Immature natural killer cell (primary cell): ENCODE data around the gene ADAMTS19. TPM values are rescaled to one million over a fixed set of nuclear protein-coding genes. Genes with fewer than 3 reads are reported as not detected.

Source experiments
- DNase-seq, 3 donors: peaks; one replicate each; pipeline ENCODE4 v3.0.0; 2022; ENCODE audit warnings: mixed read lengths in 1 of 3
- H3K27ac Mint-ChIP-seq, 6 donors: one replicate each; pipeline ENCODE4 v1.8.0; 2020; ENCODE audit warnings: mixed read lengths in 6 of 6, mild to moderate bottlenecking in 5 of 6, inconsistent platforms in 4 of 6, moderate library complexity in 3 of 6
- H3K27me3 Mint-ChIP-seq, 3 donors: one replicate each; pipeline ENCODE4 v1.8.0; 2020 to 2021; ENCODE audit warnings: low read depth in 3 of 3, mild to moderate bottlenecking in 3 of 3, mixed read lengths in 3 of 3, moderate library complexity in 3 of 3, inconsistent platforms in 1 of 3
- H3K36me3 Mint-ChIP-seq, 3 donors: one replicate each; pipeline ENCODE4 v1.8.0; 2020; ENCODE audit warnings: mixed read lengths in 3 of 3, inconsistent platforms in 2 of 3, mild to moderate bottlenecking in 2 of 3
- H3K4me1 Mint-ChIP-seq, 2 donors: one replicate each; pipeline ENCODE4 v1.8.0; 2020; ENCODE audit warnings: inconsistent platforms in 2 of 2, mild to moderate bottlenecking in 2 of 2, mixed read lengths in 2 of 2, moderate library complexity in 1 of 2
- H3K4me3 Mint-ChIP-seq, 5 donors: one replicate each; pipeline ENCODE4 v1.8.0; 2020; ENCODE audit warnings: mild to moderate bottlenecking in 5 of 5, mixed read lengths in 5 of 5, inconsistent platforms in 3 of 5, moderate library complexity in 3 of 5
- H3K9me3 Mint-ChIP-seq, 6 donors: one replicate each; pipeline ENCODE4 v1.8.0; 2020; ENCODE audit warnings: mild to moderate bottlenecking in 6 of 6, mixed read lengths in 6 of 6, inconsistent platforms in 4 of 6, moderate library complexity in 3 of 6
- polyA plus RNA-seq, 3 donors: library from polyadenylated mRNA; unstranded; fragments of 300-500 nt; fragmentation: Illumina TruSeq; gene quantifications; one replicate each; pipeline ENCODE4 v1.2.3, GENCODE V29; 2021

The ADAMTS19 gene
- polyA plus RNA-seq, 3 donors from 2014 or later: not detected

DNA sequence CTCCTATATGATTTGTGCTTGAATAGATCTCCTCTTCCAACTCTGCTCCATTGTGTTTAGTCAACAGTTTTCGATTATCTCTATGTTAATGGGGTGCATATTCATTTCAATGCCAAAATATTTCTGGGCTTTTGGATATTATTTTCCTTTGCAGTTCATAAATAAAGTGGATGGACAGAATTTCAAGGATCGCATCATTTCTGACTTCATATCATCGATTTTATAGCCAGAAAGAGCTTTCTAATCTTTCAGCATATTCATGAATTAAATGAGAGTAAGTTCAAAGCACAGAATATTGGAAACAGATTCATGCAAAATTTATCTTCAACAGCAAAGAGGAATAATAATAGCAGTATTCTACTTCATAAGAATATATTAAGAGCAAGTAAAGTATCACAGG lies 227.8 kb downstream of the ADAMTS19 start:
- Mint-ChIP-seq H3K4me3 (no peak overlapping the region), H3K4me1 (no peaks in the 10 kb centered on the region), H3K9me3 (peaks cover 0 to 3% (median 0%) of the 10 kb centered on the region in 6 donors), H3K36me3 (no peaks in the 10 kb centered on the region), H3K27me3 (no peaks in the 10 kb centered on the region), H3K27ac (no peak overlapping the region)
- no peak for DNase-seq

DNA sequence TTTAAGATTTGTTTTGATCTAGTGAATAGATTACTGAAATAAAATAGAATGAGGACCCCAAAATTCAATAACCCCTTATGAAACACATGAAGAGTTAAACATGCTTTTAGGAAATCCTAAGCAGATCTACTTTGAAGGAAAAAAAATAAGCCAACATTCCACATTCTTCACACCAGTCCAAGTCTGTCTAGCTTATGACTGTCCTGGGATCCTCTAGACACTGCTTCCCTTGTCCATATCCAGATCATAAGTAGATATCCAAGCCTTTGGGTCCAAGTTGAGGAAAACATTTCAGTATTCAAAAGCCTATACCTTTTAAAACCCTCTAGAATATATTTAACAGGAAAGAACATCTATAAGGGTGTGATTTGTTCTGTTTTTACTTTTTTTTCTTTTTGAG lies 228.9 kb downstream of the ADAMTS19 start:
- no peak overlapping the region for H3K4me3 Mint-ChIP-seq
- H3K4me1 Mint-ChIP-seq: no peaks in the 10 kb centered on the region
- no peak overlapping the region for H3K27ac Mint-ChIP-seq
- no peaks in the 10 kb centered on the region for H3K36me3 Mint-ChIP-seq
- no peaks in the 10 kb centered on the region for H3K27me3 Mint-ChIP-seq
- peaks cover 0 to 2% (median 0%) of the 10 kb centered on the region in 6 donors for H3K9me3 Mint-ChIP-seq
- DNase-seq: no peak

DNA sequence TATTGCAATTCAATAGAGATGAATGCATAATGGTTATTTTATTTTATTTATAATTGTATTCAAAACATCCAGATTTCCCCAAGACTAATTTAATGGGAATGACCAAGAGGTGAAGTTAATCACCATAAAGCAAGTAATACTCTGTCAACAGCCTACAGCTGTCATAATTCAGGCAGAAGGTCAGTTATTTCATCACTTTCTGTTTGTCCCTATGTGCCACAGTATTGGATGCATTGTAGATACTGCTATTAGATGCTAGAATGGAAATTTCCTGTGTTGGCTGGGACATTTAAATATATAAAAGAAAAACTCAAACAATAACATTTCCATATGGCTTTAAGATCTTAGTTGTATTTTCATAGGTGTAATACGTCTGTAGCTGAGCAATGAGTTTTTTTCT lies 231.1 kb downstream of the ADAMTS19 start:
- no peak for DNase-seq
- Mint-ChIP-seq H3K9me3 (peaks cover 0 to 13% (median 2%) of the 10 kb centered on the region in 6 donors), H3K27ac (no peak overlapping the region), H3K27me3 (no peaks in the 10 kb centered on the region), H3K4me1 (no peaks in the 10 kb centered on the region), H3K36me3 (no peaks in the 10 kb centered on the region), H3K4me3 (no peak overlapping the region)

DNA sequence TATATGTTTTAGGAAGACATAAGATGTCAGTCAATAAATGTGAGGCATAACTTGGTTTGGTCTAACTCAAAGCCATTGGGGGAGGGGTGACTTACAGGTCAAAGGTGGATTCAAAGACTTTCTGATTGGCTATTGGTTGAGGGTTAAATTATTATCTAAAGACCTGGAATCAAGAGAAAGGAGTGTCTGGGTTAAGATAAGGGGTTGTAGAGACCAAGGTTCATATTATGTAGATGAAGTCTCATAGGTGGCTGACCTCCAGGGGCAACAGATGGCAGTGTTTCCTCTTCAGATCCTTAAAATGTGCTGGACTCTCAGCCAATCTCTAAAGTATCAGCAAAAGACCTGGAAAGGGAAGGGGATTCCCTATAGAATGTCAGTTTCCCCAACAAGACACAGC lies 236.5 kb downstream of the ADAMTS19 start:
- Mint-ChIP-seq H3K4me3 (no peak overlapping the region), H3K27ac (no peak overlapping the region), H3K9me3 (peaks cover 0 to 16% (median 5%) of the 10 kb centered on the region in 6 donors), H3K36me3 (no peaks in the 10 kb centered on the region), H3K4me1 (no peaks in the 10 kb centered on the region), H3K27me3 (peaks cover 0 to 2% (median 0%) of the 10 kb centered on the region in 3 donors)
- no peak for DNase-seq

DNA sequence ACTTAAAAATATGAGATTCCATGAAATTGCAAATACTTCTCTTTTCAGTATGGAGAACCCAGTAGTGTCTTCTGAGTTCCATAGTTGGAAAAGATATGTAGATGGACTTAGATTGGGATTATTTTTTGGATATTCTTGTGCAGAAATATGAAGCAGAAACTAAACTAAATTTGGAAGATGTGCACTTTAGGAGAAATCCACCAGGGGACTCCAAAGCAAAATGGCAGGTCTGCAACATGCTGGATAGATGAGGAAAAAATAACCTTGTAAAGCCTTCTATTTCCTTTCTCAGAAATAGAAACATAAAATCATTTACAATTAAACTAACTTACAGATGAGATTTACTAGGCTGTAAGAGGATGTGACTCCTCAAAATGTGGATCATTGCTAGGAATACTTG lies 238.6 kb downstream of the ADAMTS19 start:
- no peaks in the 10 kb centered on the region for H3K36me3 Mint-ChIP-seq
- no peak overlapping the region for H3K27ac Mint-ChIP-seq
- peaks cover 0 to 2% (median 0%) of the 10 kb centered on the region in 3 donors for H3K27me3 Mint-ChIP-seq

DNA sequence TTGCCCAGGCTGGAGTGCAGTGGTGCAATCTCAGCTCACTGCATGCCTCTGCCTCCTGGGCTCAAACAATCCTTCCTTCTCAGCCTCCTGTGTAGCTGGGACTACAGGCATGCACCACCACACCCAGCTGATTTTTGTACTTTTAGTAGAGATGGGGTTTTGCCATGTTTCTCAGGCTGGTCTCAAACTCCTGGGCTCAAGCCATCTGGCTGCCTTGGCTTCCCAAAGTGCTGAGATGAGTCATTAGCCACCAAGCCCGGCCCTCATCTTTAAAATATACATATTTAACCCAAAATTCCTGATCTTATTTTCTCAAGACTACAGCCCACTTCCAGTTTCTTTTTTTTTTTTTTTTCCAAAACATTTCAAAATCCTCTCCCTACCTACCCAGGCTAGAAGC lies 256.1 kb downstream of the ADAMTS19 start:
- no peaks in the 10 kb centered on the region for H3K27me3 Mint-ChIP-seq
- no peak overlapping the region for H3K27ac Mint-ChIP-seq
- no peak overlapping the region for H3K4me3 Mint-ChIP-seq
- no peak for DNase-seq
- H3K9me3 Mint-ChIP-seq: peaks cover 0 to 10% (median 4%) of the 10 kb centered on the region in 6 donors
- no peaks in the 10 kb centered on the region for H3K36me3 Mint-ChIP-seq
- no peaks in the 10 kb centered on the region for H3K4me1 Mint-ChIP-seq

More for the DNA sequence above, 238.6 kb downstream of the ADAMTS19 start:
- DNase-seq: no peak
- Mint-ChIP-seq H3K4me1 (no peaks in the 10 kb centered on the region), H3K4me3 (no peak overlapping the region), H3K9me3 (peaks cover 0 to 16% (median 4%) of the 10 kb centered on the region in 6 donors)

DNA sequence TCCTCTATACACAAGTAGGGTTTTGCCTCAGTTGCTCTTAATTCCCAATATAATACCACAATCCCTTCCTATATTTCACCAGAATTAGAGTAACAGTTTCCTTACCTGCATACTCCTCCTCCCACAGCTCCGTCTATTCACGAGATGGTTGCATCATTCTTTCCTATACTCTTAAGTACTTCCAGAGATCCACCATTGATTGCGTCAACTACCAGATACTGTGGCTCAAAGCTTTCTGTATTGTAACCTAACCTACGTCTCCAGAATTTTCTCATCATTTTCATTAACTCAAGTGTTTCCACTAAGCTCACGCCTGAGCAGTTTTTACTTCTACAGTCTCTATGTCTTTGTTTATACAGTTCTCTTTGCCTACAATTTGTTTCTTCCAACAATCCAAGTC lies 256.6 kb downstream of the ADAMTS19 start:
- no peak for DNase-seq
- H3K36me3 Mint-ChIP-seq: no peaks in the 10 kb centered on the region
- no peak overlapping the region for H3K4me3 Mint-ChIP-seq
- peaks cover 0 to 10% (median 5%) of the 10 kb centered on the region in 6 donors for H3K9me3 Mint-ChIP-seq
- no peaks in the 10 kb centered on the region for H3K27me3 Mint-ChIP-seq
- H3K27ac Mint-ChIP-seq: no peak overlapping the region
- no peaks in the 10 kb centered on the region for H3K4me1 Mint-ChIP-seq

DNA sequence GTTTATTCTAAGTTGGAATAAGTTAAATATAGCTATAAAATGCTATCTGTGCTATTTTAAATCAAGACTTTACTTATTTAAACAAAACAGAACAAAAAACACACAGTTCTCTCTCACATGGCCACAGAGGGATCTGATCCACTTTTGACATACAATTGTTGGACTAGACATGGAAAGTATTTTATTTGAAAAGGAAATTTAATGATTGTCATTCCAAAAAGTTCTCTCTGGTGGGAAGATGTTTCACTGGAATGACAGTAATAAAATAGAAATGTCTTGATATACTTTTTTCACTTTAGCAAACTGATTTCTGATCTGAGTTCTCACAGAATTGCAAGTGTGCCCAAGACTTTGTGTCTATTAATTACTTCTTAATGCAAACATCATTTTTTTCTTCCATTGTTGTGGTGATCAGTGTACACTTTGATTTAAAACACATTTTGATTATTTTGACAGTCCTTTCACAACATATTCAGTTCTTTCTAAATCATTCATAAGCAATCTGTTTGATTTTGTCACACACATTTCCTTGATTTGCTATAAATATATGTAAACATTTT lies 257.7 kb downstream of the ADAMTS19 start:
- no peaks in the 10 kb centered on the region for H3K4me1 Mint-ChIP-seq
- no peaks in the 10 kb centered on the region for H3K27me3 Mint-ChIP-seq
- no peak overlapping the region for H3K4me3 Mint-ChIP-seq
- no peak overlapping the region for H3K27ac Mint-ChIP-seq
- H3K9me3 Mint-ChIP-seq: peaks cover 0 to 10% (median 6%) of the 10 kb centered on the region in 6 donors
- DNase-seq: no peak
- H3K36me3 Mint-ChIP-seq: no peaks in the 10 kb centered on the region

DNA sequence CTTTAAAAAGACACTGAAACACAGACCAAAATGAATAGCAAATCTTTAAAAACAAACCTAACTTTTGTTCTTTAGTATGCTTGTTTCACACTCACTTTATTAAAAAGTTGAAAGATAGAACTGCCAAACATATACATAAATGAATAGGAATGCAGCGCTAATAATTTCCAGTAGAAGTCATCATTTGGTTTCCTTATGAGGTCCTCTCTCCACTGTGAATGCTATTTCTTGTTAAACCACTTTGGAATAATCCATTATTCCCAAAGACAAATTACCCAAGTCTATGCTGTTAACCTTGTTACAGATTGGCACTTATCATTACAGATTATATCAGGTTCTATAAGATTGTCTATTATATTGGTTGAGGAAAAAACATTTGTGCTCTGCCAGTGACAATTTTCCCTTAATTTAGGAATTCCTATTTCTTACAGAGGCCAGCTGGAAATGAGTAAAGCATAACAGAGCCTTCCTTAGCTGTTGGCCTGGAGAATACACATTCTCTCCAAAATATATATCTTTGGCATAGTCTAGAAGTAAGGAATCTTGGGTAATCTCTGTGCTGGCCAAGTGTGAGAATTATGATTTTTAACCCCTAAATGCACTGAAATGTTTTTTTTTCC lies 258.5 kb downstream of the ADAMTS19 start:
- Mint-ChIP-seq H3K9me3 (peaks cover 0 to 9% (median 4%) of the 10 kb centered on the region in 6 donors), H3K27ac (no peak overlapping the region), H3K36me3 (no peaks in the 10 kb centered on the region), H3K27me3 (no peaks in the 10 kb centered on the region), H3K4me3 (no peak overlapping the region), H3K4me1 (no peaks in the 10 kb centered on the region)
- DNase-seq: no peak

DNA sequence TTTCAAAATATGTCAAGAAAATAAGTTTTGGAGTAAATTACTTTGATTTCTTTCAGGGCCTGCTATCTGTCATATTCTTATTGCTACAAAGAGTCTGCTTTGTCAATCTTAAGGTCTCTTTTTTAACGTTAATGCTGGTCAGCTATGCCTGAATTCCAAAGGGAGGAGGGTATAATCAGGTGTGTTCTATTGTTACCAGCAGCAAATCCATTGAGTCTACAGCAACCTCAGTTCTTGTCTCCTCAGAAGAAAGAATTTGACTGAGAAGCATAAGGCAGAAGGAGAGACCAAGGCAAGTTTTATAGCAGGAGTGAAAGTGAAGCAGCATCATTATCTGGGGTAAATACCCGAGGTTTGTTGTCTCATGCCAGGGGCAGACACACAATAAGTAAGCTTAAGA lies 264.1 kb downstream of the ADAMTS19 start:
- H3K9me3 Mint-ChIP-seq: peaks cover 0 to 12% (median 3%) of the 10 kb centered on the region in 6 donors
- no peaks in the 10 kb centered on the region for H3K4me1 Mint-ChIP-seq
- no peaks in the 10 kb centered on the region for H3K36me3 Mint-ChIP-seq
- H3K27me3 Mint-ChIP-seq: peaks cover 0 to 4% (median 2%) of the 10 kb centered on the region in 3 donors
- no peak overlapping the region for H3K4me3 Mint-ChIP-seq
- no peak overlapping the region for H3K27ac Mint-ChIP-seq
- DNase-seq: no peak

DNA sequence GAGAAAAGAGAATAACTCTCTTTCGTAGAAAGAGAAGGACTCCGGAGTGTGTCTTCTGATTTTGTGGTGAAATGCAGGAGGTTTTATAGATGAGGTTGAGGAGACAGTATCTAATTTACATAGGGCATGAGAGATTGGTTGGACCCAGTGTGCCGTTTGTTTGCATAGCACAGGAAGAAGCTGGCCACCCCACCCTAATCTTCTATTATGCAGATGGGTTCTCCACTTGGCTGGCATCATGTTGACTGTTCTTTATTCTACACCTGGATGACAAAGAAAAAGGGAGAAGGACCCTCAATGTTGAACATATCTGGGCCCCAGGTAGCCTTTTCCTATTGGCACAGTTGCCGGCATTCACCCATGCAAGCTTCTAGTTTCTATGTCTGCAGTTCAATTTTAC lies 264.5 kb downstream of the ADAMTS19 start:
- Mint-ChIP-seq H3K4me3 (no peak overlapping the region), H3K9me3 (peaks cover 0 to 13% (median 3%) of the 10 kb centered on the region in 6 donors), H3K36me3 (no peaks in the 10 kb centered on the region), H3K4me1 (no peaks in the 10 kb centered on the region), H3K27me3 (peaks cover 0 to 4% (median 2%) of the 10 kb centered on the region in 3 donors), H3K27ac (no peak overlapping the region)
- no peak for DNase-seq

DNA sequence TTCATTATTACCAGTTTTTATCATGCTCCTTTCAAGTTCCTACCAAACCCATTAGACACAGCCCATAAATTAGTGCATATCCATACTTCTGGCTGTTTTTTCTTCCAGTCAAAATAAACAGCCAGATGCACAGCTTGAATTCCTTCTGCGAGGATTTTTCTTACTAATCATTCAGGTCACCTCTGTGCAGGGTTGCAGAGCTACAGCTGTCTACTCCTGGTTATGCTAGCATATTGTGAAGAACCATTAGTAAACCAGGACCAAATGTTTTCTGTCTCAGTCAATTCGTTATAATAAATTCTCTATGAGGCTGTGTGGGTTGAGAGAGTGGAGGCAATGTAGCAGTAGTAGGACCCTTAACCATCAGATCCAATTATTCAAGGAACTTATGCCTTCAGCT lies 279.7 kb downstream of the ADAMTS19 start:
- H3K4me3 Mint-ChIP-seq: no peak overlapping the region
- H3K27ac Mint-ChIP-seq: no peak overlapping the region
- no peaks in the 10 kb centered on the region for H3K36me3 Mint-ChIP-seq
- H3K27me3 Mint-ChIP-seq: no peaks in the 10 kb centered on the region
- peaks cover 0 to 4% (median 0%) of the 10 kb centered on the region in 6 donors for H3K9me3 Mint-ChIP-seq
- DNase-seq: no peak
- no peaks in the 10 kb centered on the region for H3K4me1 Mint-ChIP-seq

DNA sequence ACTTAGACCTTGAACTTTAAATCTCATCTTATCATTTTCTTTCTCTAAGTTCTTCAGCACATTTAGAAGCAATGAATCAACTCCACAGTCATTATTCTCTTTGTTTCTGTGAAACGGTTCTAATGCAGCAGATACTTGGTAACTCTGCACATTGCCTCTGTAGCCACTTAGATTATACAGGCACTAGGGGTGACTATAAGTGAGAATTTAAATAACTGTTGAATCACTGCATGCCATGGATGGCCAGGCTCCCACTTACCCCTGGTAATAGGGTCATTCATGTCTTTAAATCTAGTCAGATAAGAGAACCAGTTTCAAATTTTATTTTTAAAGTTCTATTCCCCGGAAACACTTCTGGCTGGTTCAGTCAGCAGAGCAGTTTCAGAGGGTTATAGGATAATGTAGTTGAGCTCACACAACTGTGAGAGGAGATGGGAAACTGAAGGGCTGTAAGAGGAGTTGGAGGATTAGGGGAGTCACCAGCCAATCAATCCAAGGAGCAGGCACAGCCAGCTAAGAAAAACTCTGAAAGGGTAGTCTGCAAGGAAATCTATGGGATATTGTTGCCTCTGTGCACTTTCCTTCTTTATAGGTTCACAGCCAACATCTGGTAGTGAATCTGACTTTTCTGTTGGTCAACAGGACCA lies 283.6 kb downstream of the ADAMTS19 start:
- no peaks in the 10 kb centered on the region for H3K4me1 Mint-ChIP-seq
- no peaks in the 10 kb centered on the region for H3K36me3 Mint-ChIP-seq
- no peak overlapping the region for H3K4me3 Mint-ChIP-seq
- H3K27ac Mint-ChIP-seq: no peak overlapping the region
- DNase-seq: no peak
- H3K9me3 Mint-ChIP-seq: peaks cover 0 to 5% (median 1%) of the 10 kb centered on the region in 6 donors
- no peaks in the 10 kb centered on the region for H3K27me3 Mint-ChIP-seq

DNA sequence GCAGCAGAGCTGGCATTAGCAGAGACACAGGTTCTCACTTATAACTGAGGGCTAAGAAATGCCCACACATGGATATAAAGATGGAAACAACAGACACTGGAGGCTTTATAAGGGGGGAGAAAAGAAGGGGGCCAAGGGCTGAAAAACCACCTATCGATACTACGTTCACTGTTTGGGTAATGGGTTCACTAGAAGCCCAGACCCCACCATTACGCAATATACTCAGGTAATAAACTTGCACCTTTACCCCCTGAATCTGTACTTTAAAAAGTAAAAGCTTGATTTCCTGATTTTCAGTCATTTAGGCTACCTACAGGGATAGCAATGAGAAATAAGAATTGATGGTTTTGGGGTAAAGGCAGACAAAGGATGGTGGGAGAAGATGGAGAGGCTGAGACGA lies 285.9 kb downstream of the ADAMTS19 start:
- H3K27ac Mint-ChIP-seq: no peak overlapping the region
- no peaks in the 10 kb centered on the region for H3K4me1 Mint-ChIP-seq
- H3K27me3 Mint-ChIP-seq: no peaks in the 10 kb centered on the region
- DNase-seq: no peak
- H3K4me3 Mint-ChIP-seq: no peak overlapping the region
- H3K36me3 Mint-ChIP-seq: no peaks in the 10 kb centered on the region
- peaks cover 0 to 5% (median 0%) of the 10 kb centered on the region in 6 donors for H3K9me3 Mint-ChIP-seq
